ENCODE data around the gene CHERP. TPM values are rescaled to one million over a fixed set of nuclear protein-coding genes. Genes with fewer than 3 reads are reported as not detected.
"Not testable (repeated sequence)": the region's sequence is repeated elsewhere in the genome, so short reads cannot be mapped to it uniquely, and the experiment has no call there.

The CHERP gene
- total RNA-seq, 1 donor, result 8.0 TPM

GRCh38 chr19:16497837-16498236, 44.4 kb downstream of the CHERP start:
- no peak overlapping the region for H3K4me3 ChIP-seq (ENCODE audit: low read depth, low read length)
- DNase-seq (ENCODE audit: low read depth), result no peak
- TF ChIP-seq CTCF (IDR thresholded peaks at IDR 0.05; ENCODE audit: insufficient read depth, low read length), result no peak

- no peak for TF ChIP-seq CTCF (IDR thresholded peaks at IDR 0.05; ENCODE audit: insufficient read depth, low read length)
- DNase-seq (ENCODE audit: low read depth), result peak; percentile 9
- peak overlapping the region; percentile 95 for H3K4me3 ChIP-seq (ENCODE audit: low read depth, low read length)
Measured at GRCh38 chr19:16497042-16497441, 45.2 kb downstream of the CHERP start.

GRCh38 chr19:16496613-16496983, 45.6 kb downstream of the CHERP start:
- peak; percentile 60 for DNase-seq (ENCODE audit: low read depth)
- TF ChIP-seq CTCF (IDR thresholded peaks at IDR 0.05; ENCODE audit: insufficient read depth, low read length), result no peak
- peak overlapping the region; percentile 95 for H3K4me3 ChIP-seq (ENCODE audit: low read depth, low read length)

GRCh38 chr19:16495982-16496612, 46.1 kb downstream of the CHERP start, which contains the start of the genes C19orf44 and CALR3:
Gene C19orf44 (plus strand): TSS chr19:16496394. CDS start chr19:16500793, 4,399 bp downstream.
Gene CALR3 (minus strand): TSS chr19:16496167. CDS start chr19:16496129, 38 bp downstream.
- peak within 1 kb of the TSS; percentile 95 for H3K4me3 ChIP-seq (ENCODE audit: low read depth, low read length)
- peak; percentile 97 for DNase-seq (ENCODE audit: low read depth)
- peak; percentile 24 for TF ChIP-seq CTCF (IDR thresholded peaks at IDR 0.05; ENCODE audit: insufficient read depth, low read length)

- not testable (repeated sequence) for DNase-seq (ENCODE audit: low read depth); H3K4me3 ChIP-seq (ENCODE audit: low read depth, low read length)
Measured at GRCh38 chr19:16486476-16486875, 55.8 kb downstream of the CHERP start.

- H3K4me3 ChIP-seq (ENCODE audit: low read depth, low read length), result no peak overlapping the region
- no peak for TF ChIP-seq CTCF (IDR thresholded peaks at IDR 0.05; ENCODE audit: insufficient read depth, low read length)
- no peak for DNase-seq (ENCODE audit: low read depth)
Measured at GRCh38 chr19:16482745-16483144, 59.5 kb downstream of the CHERP start.

GRCh38 chr19:16477311-16477710, 64.9 kb downstream of the CHERP start:
- no peak overlapping the region for H3K4me3 ChIP-seq (ENCODE audit: low read depth, low read length)
- no peak for TF ChIP-seq CTCF (IDR thresholded peaks at IDR 0.05; ENCODE audit: insufficient read depth, low read length)
- no peak for DNase-seq (ENCODE audit: low read depth)
